Endothelial cell of umbilical vein (primary cell): ENCODE results near the gene AGBL4.

Experiments
- GATA2 ChIP-seq: IDR thresholded peaks from 2 replicates; pipeline ENCODE4 v1.7.0; 2011; ENCODE audit warnings: low read depth, mild to moderate bottlenecking, moderate library complexity, mixed read lengths, low read length; ENCODE audit not compliant: insufficient read length, insufficient read depth
- TF ChIP-seq, protein P1 (sequence below), 2 donors: IDR thresholded peaks; 1 replicate in 1 of 2; 2 replicates in 1 of 2; pipeline ENCODE4 v1.5.1; 2011; ENCODE audit warnings: low read length in 2 of 2, mild to moderate bottlenecking in 2 of 2, moderate library complexity in 2 of 2, control low read depth in 1 of 2, inconsistent platforms in 1 of 2, low read depth in 1 of 2; ENCODE audit not compliant: insufficient read depth in 1 of 2; ENCODE audit errors: extremely low read depth in 1 of 2

DNA sequence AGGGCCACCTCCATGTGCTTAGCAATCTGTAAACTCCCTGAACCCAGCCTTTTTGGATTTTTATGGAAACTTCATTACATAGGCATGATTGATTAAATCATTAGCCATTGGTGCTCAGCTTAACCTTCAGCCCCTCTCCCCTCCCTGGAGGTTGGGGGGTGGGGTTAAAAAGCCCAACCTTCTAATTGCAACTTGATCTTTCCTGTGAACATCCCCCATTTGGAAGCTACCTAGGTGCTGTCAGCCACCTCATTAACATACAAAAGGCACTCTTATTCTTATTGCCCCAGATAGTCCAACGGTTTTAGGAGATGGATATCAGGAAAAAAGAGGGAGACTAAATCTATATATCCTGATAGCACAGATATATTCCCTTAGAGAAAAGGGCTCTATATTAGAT is 823.0 kb downstream of the AGBL4 start:
- TF ChIP-seq, protein P1, sequence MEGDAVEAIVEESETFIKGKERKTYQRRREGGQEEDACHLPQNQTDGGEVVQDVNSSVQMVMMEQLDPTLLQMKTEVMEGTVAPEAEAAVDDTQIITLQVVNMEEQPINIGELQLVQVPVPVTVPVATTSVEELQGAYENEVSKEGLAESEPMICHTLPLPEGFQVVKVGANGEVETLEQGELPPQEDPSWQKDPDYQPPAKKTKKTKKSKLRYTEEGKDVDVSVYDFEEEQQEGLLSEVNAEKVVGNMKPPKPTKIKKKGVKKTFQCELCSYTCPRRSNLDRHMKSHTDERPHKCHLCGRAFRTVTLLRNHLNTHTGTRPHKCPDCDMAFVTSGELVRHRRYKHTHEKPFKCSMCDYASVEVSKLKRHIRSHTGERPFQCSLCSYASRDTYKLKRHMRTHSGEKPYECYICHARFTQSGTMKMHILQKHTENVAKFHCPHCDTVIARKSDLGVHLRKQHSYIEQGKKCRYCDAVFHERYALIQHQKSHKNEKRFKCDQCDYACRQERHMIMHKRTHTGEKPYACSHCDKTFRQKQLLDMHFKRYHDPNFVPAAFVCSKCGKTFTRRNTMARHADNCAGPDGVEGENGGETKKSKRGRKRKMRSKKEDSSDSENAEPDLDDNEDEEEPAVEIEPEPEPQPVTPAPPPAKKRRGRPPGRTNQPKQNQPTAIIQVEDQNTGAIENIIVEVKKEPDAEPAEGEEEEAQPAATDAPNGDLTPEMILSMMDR (IDR thresholded peaks at IDR 0.05; ENCODE audit: extremely low read depth in 1 of 2, insufficient read depth in 1 of 2, low read depth in 1 of 2, low read length in 2 of 2), result no peak
- TF ChIP-seq GATA2, result no peak
